Spleen (tissue), 11 donors: ENCODE data around the gene LSAMP. TPM values are rescaled to one million over a fixed set of nuclear protein-coding genes. Genes with fewer than 3 reads are reported as not detected.

Experiments
- DNase-seq: peaks from one replicate; pipeline ENCODE4 v3.0.0-alpha.2; 2020
- H3K27ac ChIP-seq, 8 donors: fragments of 200-600 bp; sonication (generic) in 7 of 8; 1 replicate in 4 of 8; 2 replicates in 4 of 8; pipeline versions ENCODE4 v1.5.0 to v1.8.0; 2016 to 2021; ENCODE audit warnings: inconsistent platforms in 4 of 8, mild to moderate bottlenecking in 4 of 8, moderate library complexity in 1 of 8
- H3K27me3 ChIP-seq, 7 donors: fragments of 200-600 bp; sonication (generic) in 6 of 7; replicated peaks in 1 of 7; 1 replicate in 4 of 7; 2 replicates in 3 of 7; pipeline versions ENCODE4 v1.5.0 to v1.8.0; 2016 to 2021; ENCODE audit warnings: inconsistent platforms in 3 of 7, mild to moderate bottlenecking in 1 of 7
- H3K36me3 ChIP-seq, 6 donors: fragments of 200-600 bp; sonication (generic) in 5 of 6; 1 replicate in 4 of 6; 2 replicates in 2 of 6; pipeline versions ENCODE4 v1.5.0 to v1.8.0; 2016 to 2021; ENCODE audit warnings: inconsistent platforms in 2 of 6
- H3K4me1 ChIP-seq, 6 donors: fragments of 200-600 bp; sonication (generic) in 5 of 6; 1 replicate in 3 of 6; 2 replicates in 3 of 6; pipeline versions ENCODE4 v1.5.0 to v1.8.0; 2016 to 2021; ENCODE audit warnings: inconsistent platforms in 3 of 6
- H3K4me3 ChIP-seq, 8 donors: fragments of 200-600 bp; sonication (generic) in 7 of 8; 1 replicate in 4 of 8; 2 replicates in 4 of 8; pipeline versions ENCODE4 v1.5.0 to v1.8.0; 2016 to 2021; ENCODE audit warnings: inconsistent platforms in 4 of 8, mild to moderate bottlenecking in 4 of 8, moderate library complexity in 2 of 8
- H3K9me3 ChIP-seq, 8 donors: fragments of 200-600 bp; sonication (generic) in 7 of 8; 1 replicate in 4 of 8; 2 replicates in 4 of 8; pipeline versions ENCODE4 v1.5.0 to v1.8.0; 2016 to 2021; ENCODE audit warnings: inconsistent platforms in 4 of 8
- POLR2A ChIP-seq, 3 donors: fragments of 450-650 bp; IDR thresholded peaks; one replicate each; pipeline ENCODE4 v1.5.1; 2017; ENCODE audit warnings: antibody characterized with exemption in 3 of 3, mild to moderate bottlenecking in 1 of 3
- POLR2AphosphoS5 ChIP-seq, 3 donors: sonication (generic); formaldehyde crosslinking; IDR thresholded peaks; one replicate each; pipeline ENCODE4 v1.5.1; 2017; ENCODE audit warnings: antibody characterized with exemption in 3 of 3
- WGBS, 5 donors: extraction: QIAGEN DNeasy Blood & Tissue Kit in 3 of 5; methylation state at CpG; one replicate each; pipeline versions ENCODE4 v1.1.5 to v1.1.7; 2013 to 2018; 5-methylcytosine and 5-hydroxymethylcytosine counted together
- intact Hi-C: fragments of 100-400 bp; cut with DNase I; formaldehyde crosslinking; loops from one replicate; pipeline ENCODE4 v1.15.0; 2023; ENCODE audit warnings: low total_unique reads
- polyA plus RNA-seq, 3 donors: library from polyadenylated mRNA; stranded (reverse); fragments of 200-250 nt; gene quantifications; one replicate each; pipeline ENCODE4 v1.2.1, GENCODE V29; 2013
- total RNA-seq, 7 donors: library from RNA; depleted of rRNA in 3 of 7; stranded (reverse); fragments of >200 nt in 3 of 7; fragmentation: NEBNext Ultra II Directional in 4 of 7; extraction: Animal tissue kit (Norgen Biotek cat#: 25700) in 4 of 7; gene quantifications; one replicate each; pipeline versions ENCODE4 v1.1.0 to v1.2.1, GENCODE V29; 2016 to 2021
- TF ChIP-seq, protein P1 (sequence below), 11 experiments: fragments of 200-600 bp in 7 of 11; fragments of 450-650 bp in 4 of 11; sonication (generic) in 4 of 11; IDR thresholded peaks in 8 of 11; conservative IDR thresholded peaks in 3 of 11; 1 replicate in 7 of 11; 2 replicates in 4 of 11; pipeline versions ENCODE4 v1.4.0 to v1.8.0; 2016 to 2021; ENCODE audit warnings: antibody characterized with exemption in 11 of 11, inconsistent platforms in 4 of 11, mild to moderate bottlenecking in 1 of 11
- donor health status: healthy with polysubstance abuse.
- donor health status: DM: no; HTN: no; CAD: no; lungs with moderate emphysema.
- donor health status: DM: no; HTN: no; CAD: no.
- donor health status: Bipolar disorder and iron deficiency.
- donor health status: healthy.
- donor health status: DM: no; HTN: no; CAD: no.
- donor health status: DM: yes; HTN: yes; CAD: no.

LSAMP gene
- total and polyA plus RNA-seq, 10 donors, result 0.45 to 6.8 (median 1.3) TPM

DNA sequence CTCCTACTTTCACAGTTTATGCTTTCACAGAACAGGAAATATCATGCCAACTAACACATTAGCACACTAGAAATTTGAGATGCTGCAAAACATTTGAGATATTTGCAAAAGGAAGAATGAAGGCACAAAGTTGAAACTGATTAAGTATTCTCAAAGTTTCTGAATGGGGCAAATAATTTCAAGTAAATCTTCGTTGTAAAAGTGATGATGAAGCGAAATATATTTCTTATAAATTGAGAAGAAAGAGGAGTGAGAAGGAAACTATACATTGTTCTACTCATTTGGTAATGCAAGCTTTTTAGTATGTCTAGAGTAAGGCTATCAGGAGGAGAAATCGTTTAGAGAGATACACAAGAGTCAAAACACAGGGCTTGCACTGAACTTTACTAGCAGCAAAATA, 24.3 kb upstream of the LSAMP start:
- Histone ChIP-seq H3K4me1 (no peaks in the 10 kb centered on the region), H3K27me3 (no peaks in the 10 kb centered on the region), H3K9me3 (no peaks in the 10 kb centered on the region), H3K36me3 (no peaks in the 10 kb centered on the region), H3K27ac (no peak overlapping the region), H3K4me3 (no peak overlapping the region)
- TF ChIP-seq POLR2A (IDR thresholded peaks at IDR 0.05) (no peak), POLR2AphosphoS5 (IDR thresholded peaks at IDR 0.05) (no peak)
- TF ChIP-seq, protein P1, sequence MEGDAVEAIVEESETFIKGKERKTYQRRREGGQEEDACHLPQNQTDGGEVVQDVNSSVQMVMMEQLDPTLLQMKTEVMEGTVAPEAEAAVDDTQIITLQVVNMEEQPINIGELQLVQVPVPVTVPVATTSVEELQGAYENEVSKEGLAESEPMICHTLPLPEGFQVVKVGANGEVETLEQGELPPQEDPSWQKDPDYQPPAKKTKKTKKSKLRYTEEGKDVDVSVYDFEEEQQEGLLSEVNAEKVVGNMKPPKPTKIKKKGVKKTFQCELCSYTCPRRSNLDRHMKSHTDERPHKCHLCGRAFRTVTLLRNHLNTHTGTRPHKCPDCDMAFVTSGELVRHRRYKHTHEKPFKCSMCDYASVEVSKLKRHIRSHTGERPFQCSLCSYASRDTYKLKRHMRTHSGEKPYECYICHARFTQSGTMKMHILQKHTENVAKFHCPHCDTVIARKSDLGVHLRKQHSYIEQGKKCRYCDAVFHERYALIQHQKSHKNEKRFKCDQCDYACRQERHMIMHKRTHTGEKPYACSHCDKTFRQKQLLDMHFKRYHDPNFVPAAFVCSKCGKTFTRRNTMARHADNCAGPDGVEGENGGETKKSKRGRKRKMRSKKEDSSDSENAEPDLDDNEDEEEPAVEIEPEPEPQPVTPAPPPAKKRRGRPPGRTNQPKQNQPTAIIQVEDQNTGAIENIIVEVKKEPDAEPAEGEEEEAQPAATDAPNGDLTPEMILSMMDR (IDR thresholded peaks at IDR 0.05 in 8 of 11, conservative IDR thresholded peaks at IDR 0.05 in 3 of 11), result no peak
- DNase-seq, result no peak
- intact Hi-C loops, result no loop called here
- 60 to 77% (median 75%) methylated on average over 3 of the region's 3 CpGs for WGBS, 5 donors

DNA sequence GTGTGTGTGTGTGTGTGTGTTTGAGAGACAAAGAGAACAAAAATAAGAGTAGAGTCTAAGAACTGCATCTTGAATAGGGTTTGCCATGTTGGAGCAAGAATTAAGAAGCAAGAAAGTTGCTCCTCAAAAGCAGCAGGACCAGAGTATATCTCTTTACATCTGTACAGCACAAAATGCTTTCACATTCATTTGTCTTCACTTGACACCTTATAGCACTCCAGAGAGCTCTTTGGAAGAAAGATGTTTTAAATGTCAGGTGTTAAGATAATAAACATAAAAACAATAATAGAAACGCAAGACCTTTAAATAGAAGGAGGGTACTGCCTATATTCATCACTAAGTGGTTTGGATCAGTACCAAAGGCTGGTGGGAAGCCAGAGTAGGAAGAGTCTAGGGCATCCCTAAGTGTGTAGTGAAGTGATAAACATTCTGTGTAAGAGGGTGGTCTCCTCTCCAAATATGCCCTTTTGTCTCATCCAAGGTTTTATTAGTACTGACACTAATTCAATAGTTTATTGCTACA, 19.1 kb upstream of the LSAMP start:
- 59 to 68% (median 63%) methylated on average over 1 of the region's 1 CpG for WGBS, 5 donors
- intact Hi-C loops, result no loop called here
- DNase-seq, result no peak
- H3K4me1 ChIP-seq, result no peaks in the 10 kb centered on the region
- no peak overlapping the region for H3K27ac ChIP-seq
- TF ChIP-seq POLR2A (IDR thresholded peaks at IDR 0.05), result no peak
- TF ChIP-seq POLR2AphosphoS5 (IDR thresholded peaks at IDR 0.05), result no peak
- TF ChIP-seq, protein P1 (IDR thresholded peaks at IDR 0.05 in 8 of 11, conservative IDR thresholded peaks at IDR 0.05 in 3 of 11), result no peak
- no peaks in the 10 kb centered on the region for H3K27me3 ChIP-seq
- no peak overlapping the region for H3K4me3 ChIP-seq
- peaks cover 0 to 4% (median 0%) of the 10 kb centered on the region in 8 donors for H3K9me3 ChIP-seq
- H3K36me3 ChIP-seq, result no peaks in the 10 kb centered on the region

DNA sequence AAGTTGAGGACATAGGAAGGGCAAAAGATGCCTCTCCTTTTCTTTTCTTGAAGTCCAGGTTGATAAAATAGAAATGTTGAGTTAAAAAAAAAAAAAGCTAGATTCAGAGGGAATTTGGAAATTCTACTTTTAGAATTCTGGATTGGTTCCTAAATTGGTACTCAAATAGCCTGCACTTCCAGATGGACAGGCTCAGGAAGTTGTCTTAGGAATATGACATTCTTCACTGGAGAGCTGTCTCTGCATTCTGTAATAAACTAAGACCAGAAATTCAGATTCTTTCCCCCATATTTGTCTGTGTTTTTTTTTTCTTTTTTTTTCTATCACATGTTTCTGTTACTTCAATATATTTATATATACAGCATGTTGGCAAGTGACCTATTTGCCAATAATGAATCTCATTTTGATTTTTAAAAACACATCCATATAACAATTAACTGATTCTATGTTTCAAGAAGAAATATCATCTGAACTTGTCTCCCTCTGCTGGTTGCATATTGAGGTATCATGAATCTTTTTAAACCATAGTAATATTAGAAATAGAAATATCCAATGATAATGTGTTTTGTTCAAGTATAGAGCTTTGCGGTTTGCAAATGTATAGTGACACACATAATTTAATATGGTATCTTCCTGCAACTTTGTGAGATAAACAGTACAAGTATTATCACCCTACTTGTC, 8.5 kb upstream of the LSAMP start:
- 79 to 92% (median 84%) methylated on average over 1 of the region's 1 CpG for whole genome bisulfite sequencing, 5 donors
- Histone ChIP-seq H3K9me3 (no peaks in the 10 kb centered on the region), H3K27me3 (no peaks in the 10 kb centered on the region), H3K4me3 (no peak overlapping the region), H3K4me1 (no peaks in the 10 kb centered on the region), H3K36me3 (no peaks in the 10 kb centered on the region), H3K27ac (no peak overlapping the region)
- intact Hi-C loops, result no loop called here
- TF ChIP-seq POLR2AphosphoS5 (IDR thresholded peaks at IDR 0.05), result no peak
- TF ChIP-seq, protein P1 (IDR thresholded peaks at IDR 0.05 in 8 of 11, conservative IDR thresholded peaks at IDR 0.05 in 3 of 11), result no peak
- TF ChIP-seq POLR2A (IDR thresholded peaks at IDR 0.05), result no peak
- DNase-seq, result no peak

DNA sequence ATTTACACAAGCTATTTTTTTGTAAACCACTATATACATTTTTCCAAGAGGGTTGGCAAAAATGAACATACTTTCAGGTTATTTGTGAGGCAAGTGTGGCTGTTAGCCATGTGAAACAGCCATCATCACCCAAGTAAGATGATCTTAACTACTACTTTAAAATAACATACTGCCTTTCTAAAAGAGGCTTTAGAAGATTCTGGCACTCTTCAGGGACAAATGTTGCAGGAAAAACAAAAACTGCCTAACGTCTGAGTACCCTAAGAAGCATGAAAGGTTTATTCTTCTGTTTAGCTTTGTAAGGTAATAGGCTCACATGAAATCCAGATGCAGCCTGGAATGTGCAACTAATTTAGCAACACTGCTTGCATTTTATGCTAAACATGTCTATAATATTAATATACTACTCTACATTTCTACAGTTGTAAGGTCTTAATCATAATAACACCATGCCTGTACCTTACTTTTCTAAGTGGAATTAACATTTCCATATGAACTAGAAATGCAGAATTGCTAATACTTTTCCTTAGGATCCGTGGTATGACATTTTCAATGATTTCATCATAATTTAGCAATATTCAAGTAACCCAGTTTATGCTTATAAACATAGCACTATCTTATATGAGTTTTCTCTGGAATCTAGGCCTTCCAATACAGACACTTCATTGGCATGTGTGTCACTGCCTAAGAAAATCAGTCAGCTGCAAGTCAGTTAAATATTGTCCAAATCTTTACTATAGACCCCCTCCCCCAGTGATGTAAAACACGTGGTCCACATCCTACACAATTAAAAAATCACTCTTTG, 4.5 kb upstream of the LSAMP start:
- Histone ChIP-seq H3K4me1 (no peaks in the 10 kb centered on the region), H3K9me3 (no peaks in the 10 kb centered on the region), H3K27me3 (peaks cover 0 to 21% (median 0%) of the 10 kb centered on the region in 7 donors), H3K4me3 (no peak overlapping the region), H3K36me3 (no peaks in the 10 kb centered on the region), H3K27ac (no peak overlapping the region)
- TF ChIP-seq, protein P1 (IDR thresholded peaks at IDR 0.05 in 8 of 11, conservative IDR thresholded peaks at IDR 0.05 in 3 of 11), result no peak
- TF ChIP-seq POLR2AphosphoS5 (IDR thresholded peaks at IDR 0.05) (no peak), POLR2A (IDR thresholded peaks at IDR 0.05) (no peak)
- intact Hi-C loops, result no loop called here
- WGBS, 5 donors, result 44 to 60% (median 52%) methylated on average over 3 of the region's 3 CpGs
- DNase-seq, result no peak
